SJCRH30 (cell line): Measurements from ENCODE around the gene TFB1M. TPM values are rescaled to one million over a fixed set of nuclear protein-coding genes. Genes with fewer than 3 reads are reported as not detected.
"Not testable (repeated sequence)": the region's sequence is repeated elsewhere in the genome, so short reads cannot be mapped to it uniquely, and the experiment has no call there.

Experiments used
- DNase-seq, 2 experiments: peaks; one replicate each; pipeline ENCODE4 v3.0.0-alpha.2; 2015 to 2020
- H3K27ac ChIP-seq: fragments of 250-450 bp; sonication (Bioruptor Pico); 2 replicates; pipeline ENCODE4 v1.5.1; 2020; ENCODE audit warnings: mild to moderate bottlenecking, moderate library complexity
- H3K27me3 ChIP-seq: fragments of 250-450 bp; sonication (Bioruptor Pico); 2 replicates; pipeline ENCODE4 v1.5.1; 2020; ENCODE audit warnings: mild to moderate bottlenecking, moderate library complexity
- H3K36me3 ChIP-seq: fragments of 250-450 bp; sonication (Bioruptor Pico); 2 replicates; pipeline ENCODE4 v1.5.1; 2020; ENCODE audit warnings: mild to moderate bottlenecking, moderate library complexity
- H3K4me1 ChIP-seq: fragments of 250-450 bp; sonication (Bioruptor Pico); 2 replicates; pipeline ENCODE4 v1.5.1; 2020; ENCODE audit warnings: mild to moderate bottlenecking, moderate library complexity
- H3K4me3 ChIP-seq: fragments of 250-450 bp; sonication (Bioruptor Pico); 2 replicates; pipeline ENCODE4 v1.5.1; 2020; ENCODE audit warnings: mild to moderate bottlenecking, moderate library complexity
- H3K9me3 ChIP-seq: fragments of 250-450 bp; sonication (Bioruptor Pico); replicated peaks from 2 replicates; pipeline ENCODE4 v1.5.1; 2020; ENCODE audit warnings: mild to moderate bottlenecking, moderate library complexity
- total RNA-seq: library from RNA; depleted of rRNA; stranded (reverse); fragments of >200 nt; shearing (Covaris generic); gene quantifications from 2 replicates; pipeline ENCODE4 v1.2.3, GENCODE V29; 2014; rRNA removed

The TFB1M gene
- total RNA-seq, result 9.2 and 13.1 TPM in 2 replicates

DNA sequence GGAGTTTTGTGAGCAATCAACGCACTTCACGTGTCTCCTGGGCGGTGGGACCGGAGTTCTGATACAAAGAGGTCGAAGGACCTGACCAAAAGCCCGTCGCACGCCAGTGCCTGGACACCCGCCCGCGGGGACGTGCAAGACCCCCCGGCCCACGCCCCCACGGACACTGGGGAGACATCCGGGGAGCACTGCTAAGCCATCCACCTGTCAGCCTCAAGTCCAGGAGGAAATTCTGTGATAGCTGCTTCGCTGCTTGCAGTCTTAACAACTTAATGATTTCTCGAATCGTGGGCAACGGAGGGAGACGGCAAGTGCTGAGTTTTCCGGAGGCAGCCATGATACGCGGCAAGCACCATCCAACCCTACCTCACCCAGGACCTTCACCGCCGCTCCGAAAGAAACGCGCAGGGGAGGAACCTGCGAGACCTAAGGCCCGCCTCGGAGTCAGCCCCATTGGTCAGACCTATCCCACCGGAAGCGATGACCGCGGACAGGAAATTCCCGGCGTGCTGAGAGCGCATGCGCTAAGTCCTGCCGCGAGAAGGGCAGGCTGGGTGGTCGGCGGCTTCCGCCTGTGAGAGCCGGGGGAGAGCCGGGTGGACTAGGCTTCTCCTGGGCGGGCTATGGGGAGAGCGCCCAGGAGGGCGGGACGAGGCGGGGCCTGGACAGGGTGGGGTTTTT is at the start of gene TFB1M:
Gene TFB1M (minus strand): TSS at position 393 of the 681 bp plus-strand sequence. CDS start 56 bp downstream, at position 337.
- Histone ChIP-seq H3K27ac (peak within 1 kb of the TSS; percentile 46), H3K4me1 (peaks cover 5% of the 10 kb centered on the region), H3K4me3 (peak within 1 kb of the TSS; percentile 76), H3K9me3 (no peaks in the 10 kb centered on the region), H3K36me3 (peaks cover under 1% of the 10 kb centered on the region; the same call in 1 of the 2 replicates), H3K27me3 (no peaks in the 10 kb centered on the region)
- DNase-seq, result peak; percentile 98

GRCh38 chr6:155364021-155364420 is 49.7 kb upstream of the TFB1M start:
- H3K27ac ChIP-seq, H3K27me3 ChIP-seq, H3K4me3 ChIP-seq, H3K9me3 ChIP-seq, H3K36me3 ChIP-seq, DNase-seq, H3K4me1 ChIP-seq: not testable (repeated sequence)

- DNase-seq, result not testable (repeated sequence)
Measured at GRCh38 chr6:155362968-155363632, 48.8 kb upstream of the TFB1M start.

GRCh38 chr6:155354167-155354566 is 39.9 kb upstream of the TFB1M start:
- Histone ChIP-seq H3K27ac (no peak overlapping the region), H3K36me3 (no peaks in the 10 kb centered on the region), H3K9me3 (0 out of 2 replicates have a peak, but pooled peaks cover 3% of the 10 kb centered on the region), H3K4me3 (no peak overlapping the region), H3K4me1 (no peaks in the 10 kb centered on the region), H3K27me3 (no peaks in the 10 kb centered on the region)
- DNase-seq, result no peak

More at GRCh38 chr6:155362968-155363632, 48.8 kb upstream of the TFB1M start:
- not testable (repeated sequence) for H3K4me1 ChIP-seq, H3K36me3 ChIP-seq, H3K27me3 ChIP-seq, H3K27ac ChIP-seq, H3K4me3 ChIP-seq, H3K9me3 ChIP-seq

DNA sequence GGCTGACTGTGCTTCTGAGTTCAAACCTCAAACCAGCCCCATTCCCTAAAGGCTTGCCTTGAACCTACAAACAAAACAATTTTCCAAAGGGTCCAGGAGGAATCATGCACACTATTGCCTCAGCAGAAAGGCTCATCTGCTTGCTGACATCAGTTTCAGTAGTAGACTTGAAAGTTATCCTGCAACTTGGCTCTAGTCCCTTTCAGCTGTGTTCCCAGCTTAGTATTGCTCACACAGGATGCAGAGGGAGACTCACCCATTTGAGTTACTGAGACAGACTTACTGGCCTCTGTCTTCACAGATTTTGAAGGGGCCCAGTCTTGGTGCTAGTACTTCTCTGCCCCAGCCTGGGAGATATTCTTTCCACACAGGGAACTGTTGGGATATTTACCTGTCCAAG is 38.5 kb upstream of the TFB1M start:
- DNase-seq, result no peak
- Histone ChIP-seq H3K27me3 (no peaks in the 10 kb centered on the region), H3K36me3 (no peaks in the 10 kb centered on the region), H3K4me3 (no peak overlapping the region), H3K4me1 (no peaks in the 10 kb centered on the region), H3K27ac (no peak overlapping the region), H3K9me3 (0 out of 2 replicates have a peak, but pooled peaks cover 3% of the 10 kb centered on the region)

DNA sequence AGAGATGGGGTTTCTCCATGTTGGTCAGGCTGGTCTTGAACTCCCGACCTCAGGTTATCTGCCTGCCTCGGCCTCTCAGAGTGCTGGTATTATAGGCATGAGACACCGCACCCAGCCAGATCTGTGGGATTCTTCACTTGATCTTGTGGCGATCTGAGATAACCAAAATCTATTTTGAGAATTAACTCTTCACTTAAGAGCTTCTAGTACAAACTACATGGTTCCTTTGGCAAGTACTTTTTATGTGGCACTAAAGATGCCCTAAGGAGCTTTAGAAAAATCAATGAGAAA is 37.8 kb upstream of the TFB1M start:
- H3K36me3 ChIP-seq, result no peaks in the 10 kb centered on the region
- H3K9me3 ChIP-seq, result 0 out of 2 replicates have a peak, but pooled peaks cover 3% of the 10 kb centered on the region
- no peak for DNase-seq
- no peak overlapping the region for H3K27ac ChIP-seq
- H3K27me3 ChIP-seq, result no peaks in the 10 kb centered on the region
- H3K4me1 ChIP-seq, result no peaks in the 10 kb centered on the region
- no peak overlapping the region for H3K4me3 ChIP-seq

GRCh38 chr6:155351273-155352129 is 37.2 kb upstream of the TFB1M start:
- Histone ChIP-seq H3K4me3 (no peak overlapping the region), H3K27ac (no peak overlapping the region), H3K36me3 (no peaks in the 10 kb centered on the region), H3K9me3 (0 out of 2 replicates have a peak, but pooled peaks cover 3% of the 10 kb centered on the region), H3K4me1 (no peaks in the 10 kb centered on the region), H3K27me3 (no peaks in the 10 kb centered on the region)
- DNase-seq, result no peak

- no peak overlapping the region for H3K27ac ChIP-seq
- no peak for DNase-seq
- no peaks in the 10 kb centered on the region for H3K36me3 ChIP-seq
- no peaks in the 10 kb centered on the region for H3K4me1 ChIP-seq
- no peak overlapping the region for H3K4me3 ChIP-seq
- no peaks in the 10 kb centered on the region for H3K27me3 ChIP-seq
- 0 out of 2 replicates have a peak, but pooled peaks cover 3% of the 10 kb centered on the region for H3K9me3 ChIP-seq
Measured at GRCh38 chr6:155349956-155350355, 35.7 kb upstream of the TFB1M start.

DNA sequence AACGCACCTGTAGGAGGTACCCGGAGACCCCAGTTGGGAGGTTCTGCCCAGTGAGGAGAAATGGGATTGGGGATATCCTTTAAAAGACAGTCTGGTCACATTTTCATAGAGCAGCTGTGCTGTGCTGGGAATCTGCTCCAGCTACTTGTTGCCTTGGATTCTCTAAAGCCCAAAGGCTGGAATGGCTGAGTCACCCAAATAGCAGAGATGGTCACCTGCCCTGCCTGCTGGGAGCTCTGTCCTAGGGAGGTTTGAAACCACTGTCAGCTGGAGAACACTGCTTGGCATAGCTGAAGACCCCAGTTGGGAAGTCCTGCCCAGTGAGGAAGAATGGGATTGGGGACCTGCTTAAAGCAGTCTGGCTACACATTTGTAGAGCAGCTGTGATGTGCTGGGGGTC is 34.8 kb upstream of the TFB1M start:
- no peaks in the 10 kb centered on the region for H3K4me1 ChIP-seq
- no peaks in the 10 kb centered on the region for H3K36me3 ChIP-seq
- no peak overlapping the region for H3K4me3 ChIP-seq
- DNase-seq, result no peak
- H3K27me3 ChIP-seq, result no peaks in the 10 kb centered on the region
- H3K9me3 ChIP-seq, result 0 out of 2 replicates have a peak, but pooled peaks cover 3% of the 10 kb centered on the region
- H3K27ac ChIP-seq, result no peak overlapping the region

- H3K4me1 ChIP-seq, result no peaks in the 10 kb centered on the region
- H3K4me3 ChIP-seq, result no peak overlapping the region
- no peaks in the 10 kb centered on the region for H3K36me3 ChIP-seq
- no peak overlapping the region for H3K27ac ChIP-seq
- DNase-seq, result no peak
- no peaks in the 10 kb centered on the region for H3K9me3 ChIP-seq
- no peaks in the 10 kb centered on the region for H3K27me3 ChIP-seq
Measured at GRCh38 chr6:155347800-155348199, 33.5 kb upstream of the TFB1M start.

GRCh38 chr6:155346957-155347356 is 32.7 kb upstream of the TFB1M start:
- Histone ChIP-seq H3K36me3 (no peaks in the 10 kb centered on the region), H3K27ac (no peak overlapping the region), H3K4me3 (no peak overlapping the region), H3K4me1 (no peaks in the 10 kb centered on the region), H3K9me3 (no peaks in the 10 kb centered on the region), H3K27me3 (no peaks in the 10 kb centered on the region)
- no peak for DNase-seq

DNA sequence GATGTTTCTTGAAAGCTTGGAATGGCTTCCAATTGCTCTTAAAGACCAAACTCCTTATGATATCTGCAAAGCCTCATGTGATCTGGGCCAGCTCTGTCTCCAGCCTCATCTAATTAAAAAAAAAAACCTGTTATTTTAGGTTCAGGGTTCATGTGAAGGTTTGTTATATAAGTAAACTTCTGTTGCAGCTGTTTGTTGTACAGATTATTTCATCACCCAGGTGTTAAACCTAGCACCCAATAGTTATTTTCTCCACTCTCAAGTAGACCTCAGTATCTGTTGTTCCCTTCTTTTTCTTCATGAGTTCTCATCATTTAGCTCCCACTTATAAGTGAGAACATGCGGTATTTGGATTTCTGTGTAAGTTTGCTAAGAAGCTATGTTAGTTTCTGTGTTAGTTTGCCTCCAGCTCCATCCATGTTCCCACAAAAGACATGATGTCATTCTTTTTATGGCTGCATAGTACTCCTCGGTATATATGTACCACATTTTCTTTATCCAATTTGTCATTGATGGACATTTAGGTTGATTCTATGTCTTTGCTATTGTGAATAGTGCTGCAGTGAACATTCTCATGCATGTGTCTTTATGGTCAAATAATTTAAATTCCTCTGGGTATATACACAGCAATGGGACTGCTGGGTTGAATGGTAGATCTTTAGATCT is 30.2 kb upstream of the TFB1M start:
- no peak overlapping the region for H3K4me3 ChIP-seq
- H3K27me3 ChIP-seq, result no peaks in the 10 kb centered on the region
- no peaks in the 10 kb centered on the region for H3K9me3 ChIP-seq
- DNase-seq, result no peak
- no peaks in the 10 kb centered on the region for H3K4me1 ChIP-seq
- no peaks in the 10 kb centered on the region for H3K36me3 ChIP-seq
- no peak overlapping the region for H3K27ac ChIP-seq

DNA sequence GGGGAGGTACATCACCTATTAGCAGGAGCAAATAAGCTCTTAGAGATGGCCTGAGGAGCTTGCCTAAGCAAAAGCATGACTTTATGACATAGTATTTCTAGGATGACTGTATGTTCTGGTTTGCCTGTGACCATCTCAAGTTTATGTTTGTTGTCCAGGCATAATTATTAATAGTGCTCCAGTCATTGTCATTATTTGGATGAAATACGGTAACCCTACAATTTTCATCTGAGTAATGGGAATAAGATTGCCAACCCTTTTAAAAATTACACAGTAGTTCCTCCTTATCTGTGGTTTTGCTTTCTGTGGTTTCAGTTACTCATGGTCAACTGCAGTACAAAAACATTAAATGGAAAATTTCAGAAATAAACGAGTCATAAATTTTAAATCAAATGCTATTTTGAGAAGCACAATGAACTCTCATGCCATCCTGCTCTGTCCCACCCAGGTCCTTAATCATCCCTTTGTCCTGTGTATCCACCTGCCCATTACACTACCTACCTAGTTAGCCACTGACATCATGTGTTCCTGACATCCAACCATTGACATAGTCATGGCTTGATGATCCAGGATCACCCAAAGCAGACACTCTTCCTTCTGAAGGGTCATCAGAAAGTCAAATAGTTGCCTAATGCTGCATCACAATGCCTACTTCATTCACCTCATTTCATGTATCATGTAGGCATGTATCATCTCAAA is 27.0 kb upstream of the TFB1M start:
- H3K36me3 ChIP-seq, result no peaks in the 10 kb centered on the region
- no peak for DNase-seq
- no peaks in the 10 kb centered on the region for H3K27me3 ChIP-seq
- no peak overlapping the region for H3K27ac ChIP-seq
- no peak overlapping the region for H3K4me3 ChIP-seq
- H3K4me1 ChIP-seq, result no peaks in the 10 kb centered on the region
- no peaks in the 10 kb centered on the region for H3K9me3 ChIP-seq

DNA sequence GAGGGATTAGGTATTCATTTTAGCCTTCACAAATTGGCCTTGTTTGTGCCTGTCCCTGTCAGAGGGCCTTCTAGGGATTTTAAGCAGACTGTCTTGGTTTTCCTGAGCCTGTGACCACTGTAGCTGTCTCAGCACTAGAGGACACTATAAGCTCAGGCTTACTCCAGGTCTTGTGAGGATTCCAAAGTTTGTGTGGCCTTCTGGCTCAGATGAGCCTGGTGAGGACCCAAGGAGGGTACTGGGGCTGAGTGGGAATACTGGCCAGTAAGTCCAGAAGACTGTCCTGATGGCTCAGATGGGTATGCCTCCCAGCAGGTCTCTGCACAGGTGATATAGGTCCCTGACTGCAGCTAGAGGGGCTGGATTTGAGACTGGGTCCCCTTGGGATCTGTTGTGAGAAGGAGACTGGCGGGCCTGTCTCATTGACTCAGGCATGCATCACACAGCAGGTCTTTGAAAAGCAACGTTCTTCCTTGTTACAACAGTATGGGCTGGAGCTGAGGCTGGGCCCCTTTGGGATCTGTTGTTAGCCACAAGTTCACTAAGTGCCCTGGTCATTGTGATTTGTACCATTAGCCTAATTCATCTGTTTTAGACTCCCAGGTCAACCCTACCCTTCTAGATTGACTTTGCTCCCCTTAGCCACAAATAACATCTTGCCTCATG is 26.3 kb upstream of the TFB1M start:
- Histone ChIP-seq H3K9me3 (no peaks in the 10 kb centered on the region), H3K27me3 (no peaks in the 10 kb centered on the region), H3K27ac (no peak overlapping the region), H3K4me3 (no peak overlapping the region), H3K36me3 (no peaks in the 10 kb centered on the region), H3K4me1 (no peaks in the 10 kb centered on the region)
- DNase-seq, result no peak
